HG03159 (cell line): ENCODE results near the gene SPACA7.

Experiments used
- ATAC-seq: cut with Tn5 transposase; IDR thresholded peaks from one replicate; pipeline ENCODE4 v1.9.1; 2021; ENCODE audit warnings: mild to moderate bottlenecking, moderate library complexity; ENCODE audit not compliant: unreplicated experiment

Gene SPACA7

GRCh38 chr13:112462408-112462807 lies 86.3 kb downstream of the SPACA7 start:
- ATAC-seq: no peak

GRCh38 chr13:112464720-112465119 lies 88.6 kb downstream of the SPACA7 start:
- no peak for ATAC-seq

- ATAC-seq: no peak
Measured at GRCh38 chr13:112465251-112466131, 89.3 kb downstream of the SPACA7 start.

- no peak for ATAC-seq
Measured at GRCh38 chr13:112466132-112467058, 90.2 kb downstream of the SPACA7 start.

- ATAC-seq: no peak
Measured at GRCh38 chr13:112467236-112467635, 91.1 kb downstream of the SPACA7 start.

- ATAC-seq: no peak
Measured at GRCh38 chr13:112468069-112468468, 91.9 kb downstream of the SPACA7 start.

GRCh38 chr13:112469071-112469745 lies 93.1 kb downstream of the SPACA7 start:
- no peak for ATAC-seq

- no peak for ATAC-seq
Measured at GRCh38 chr13:112473818-112474217, 97.7 kb downstream of the SPACA7 start.

- ATAC-seq: no peak
Measured at GRCh38 chr13:112474869-112475268, 98.7 kb downstream of the SPACA7 start.

GRCh38 chr13:112475889-112476288 lies 99.7 kb downstream of the SPACA7 start:
- ATAC-seq: no peak

GRCh38 chr13:112477070-112477619 lies 101.0 kb downstream of the SPACA7 start:
- no peak for ATAC-seq

GRCh38 chr13:112479389-112479788 lies 103.2 kb downstream of the SPACA7 start:
- ATAC-seq: no peak

- no peak for ATAC-seq
Measured at GRCh38 chr13:112481458-112481857, 105.3 kb downstream of the SPACA7 start.

- no peak for ATAC-seq
Measured at GRCh38 chr13:112483299-112483698, 107.1 kb downstream of the SPACA7 start.
